DND-41 (cell line): Measurements from ENCODE around the gene TXNL1.

Experiments
- EZH2 ChIP-seq: IDR thresholded peaks from 3 replicates; pipeline ENCODE4 v1.6.1; 2012; ENCODE audit warnings: borderline replicate concordance, low read depth, mild to moderate bottlenecking, moderate library complexity, low read length, inconsistent platforms; ENCODE audit not compliant: severe bottlenecking
- TF ChIP-seq, protein P1 (sequence below): IDR thresholded peaks from 2 replicates; pipeline ENCODE4 v1.5.1; 2012; ENCODE audit warnings: borderline replicate concordance, low read length, moderate library complexity, mild to moderate bottlenecking; ENCODE audit not compliant: poor library complexity, severe bottlenecking; ENCODE audit errors: extremely low read depth

DNA sequence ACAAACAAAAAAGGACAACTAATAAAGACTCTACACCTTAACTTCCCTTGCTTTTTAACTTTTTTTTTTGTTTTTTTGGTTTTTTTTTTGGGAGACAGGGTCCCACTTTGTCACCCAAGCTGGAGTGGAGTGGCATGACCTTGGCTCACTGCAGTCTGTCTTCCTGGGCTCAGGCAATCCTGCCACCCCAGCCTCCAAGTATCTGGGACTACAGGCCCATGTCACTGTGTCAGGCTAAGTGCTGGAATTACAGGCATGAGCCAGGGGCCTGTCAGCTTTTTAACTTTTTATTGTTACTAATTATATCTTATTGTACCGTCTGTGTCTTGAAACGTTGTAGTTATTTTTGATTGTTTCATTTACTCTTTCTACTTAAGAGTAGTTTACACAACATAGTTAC, 38.2 kb upstream of the TXNL1 start:
- TF ChIP-seq EZH2 = no peak
- TF ChIP-seq, protein P1, sequence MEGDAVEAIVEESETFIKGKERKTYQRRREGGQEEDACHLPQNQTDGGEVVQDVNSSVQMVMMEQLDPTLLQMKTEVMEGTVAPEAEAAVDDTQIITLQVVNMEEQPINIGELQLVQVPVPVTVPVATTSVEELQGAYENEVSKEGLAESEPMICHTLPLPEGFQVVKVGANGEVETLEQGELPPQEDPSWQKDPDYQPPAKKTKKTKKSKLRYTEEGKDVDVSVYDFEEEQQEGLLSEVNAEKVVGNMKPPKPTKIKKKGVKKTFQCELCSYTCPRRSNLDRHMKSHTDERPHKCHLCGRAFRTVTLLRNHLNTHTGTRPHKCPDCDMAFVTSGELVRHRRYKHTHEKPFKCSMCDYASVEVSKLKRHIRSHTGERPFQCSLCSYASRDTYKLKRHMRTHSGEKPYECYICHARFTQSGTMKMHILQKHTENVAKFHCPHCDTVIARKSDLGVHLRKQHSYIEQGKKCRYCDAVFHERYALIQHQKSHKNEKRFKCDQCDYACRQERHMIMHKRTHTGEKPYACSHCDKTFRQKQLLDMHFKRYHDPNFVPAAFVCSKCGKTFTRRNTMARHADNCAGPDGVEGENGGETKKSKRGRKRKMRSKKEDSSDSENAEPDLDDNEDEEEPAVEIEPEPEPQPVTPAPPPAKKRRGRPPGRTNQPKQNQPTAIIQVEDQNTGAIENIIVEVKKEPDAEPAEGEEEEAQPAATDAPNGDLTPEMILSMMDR = no peak
